GM18873 (cell line): ENCODE results near the gene SDC4.

Source experiments
- ATAC-seq: cut with Tn5 transposase; IDR thresholded peaks from one replicate; pipeline ENCODE4 v1.9.1; 2021; ENCODE audit warnings: mild to moderate bottlenecking, moderate library complexity, moderate number of reproducible peaks; ENCODE audit not compliant: unreplicated experiment, low FRiP score

The SDC4 gene

DNA sequence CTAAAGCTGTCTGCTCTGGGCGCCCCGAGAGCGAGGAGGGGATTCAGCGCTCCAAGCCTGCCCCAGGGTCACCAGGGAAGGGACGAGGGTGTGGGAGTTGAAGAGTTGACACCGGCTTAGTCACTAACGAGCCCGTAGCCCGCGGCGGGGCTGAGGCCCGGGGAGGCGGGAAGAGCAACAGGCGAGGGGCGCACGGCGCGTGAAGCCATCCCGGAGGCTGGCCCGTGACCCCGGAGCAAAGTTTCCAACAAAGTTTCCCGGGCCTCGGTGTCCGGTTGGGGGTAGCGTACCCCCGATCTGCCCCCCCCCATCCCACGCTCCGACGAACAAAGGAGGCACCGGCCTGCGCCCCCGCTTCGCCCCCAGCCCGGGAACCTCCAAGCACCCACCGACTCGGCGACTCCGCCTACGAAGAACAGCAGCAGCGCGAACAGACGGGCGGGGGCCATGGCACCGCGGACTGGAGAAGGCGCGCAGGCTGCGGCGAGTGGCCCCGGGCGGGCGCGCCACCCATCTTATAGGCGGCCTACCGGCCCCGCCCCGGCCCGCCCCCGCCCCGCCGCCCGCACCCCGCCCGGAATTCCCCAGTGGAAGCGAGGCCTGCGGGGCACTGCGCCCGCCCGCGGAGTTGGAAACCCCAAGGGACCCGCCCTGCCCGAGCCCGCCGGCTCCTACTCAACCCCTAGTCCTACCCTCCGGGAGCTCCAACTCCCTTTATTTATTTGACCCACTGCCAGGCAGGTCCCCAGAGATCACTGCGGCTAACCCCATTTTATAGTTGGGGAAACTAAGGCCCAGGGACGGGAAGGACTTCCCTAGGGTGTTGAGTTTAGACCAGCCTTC, at the start of gene SDC4:
SDC4 (minus strand) TSS at position 489 of the 843 bp plus-strand sequence; CDS start at position 449, 40 bp downstream.
- no peak for ATAC-seq

GRCh38 chr20:45395114-45395415, 46.8 kb upstream of the SDC4 start:
- no peak for ATAC-seq

GRCh38 chr20:45394221-45395113, 46.2 kb upstream of the SDC4 start:
- no peak for ATAC-seq

- no peak for ATAC-seq
Measured at GRCh38 chr20:45392733-45393132, 44.5 kb upstream of the SDC4 start.

- no peak for ATAC-seq
Measured at GRCh38 chr20:45391559-45391958, 43.3 kb upstream of the SDC4 start.

- no peak for ATAC-seq
Measured at GRCh38 chr20:45390931-45391330, 42.7 kb upstream of the SDC4 start.

DNA sequence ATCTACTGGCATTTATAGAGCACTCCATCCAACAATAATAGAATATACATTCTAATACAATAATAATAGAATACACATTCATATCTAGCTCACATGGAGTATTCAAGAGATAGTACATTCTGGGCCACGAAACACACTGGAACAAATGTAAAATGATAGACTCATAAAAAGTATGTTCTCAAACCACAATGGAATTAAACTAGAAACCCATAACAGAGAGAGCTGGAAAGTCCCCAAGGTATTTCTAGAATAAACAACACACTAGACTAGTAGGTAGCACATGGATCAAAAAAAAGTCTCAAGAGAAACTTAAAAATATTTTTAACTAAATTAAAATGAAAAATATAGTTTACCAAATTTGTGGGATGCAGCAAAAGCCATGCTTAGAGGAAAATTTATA, 39.0 kb upstream of the SDC4 start:
- ATAC-seq, result no peak

- no peak for ATAC-seq
Measured at GRCh38 chr20:45378191-45378590, 30.0 kb upstream of the SDC4 start, which contains the start of gene TP53TG5. Gene TP53TG5 (minus strand): TSS chr20:45378325. CDS start chr20:45378236, 89 bp downstream.

DNA sequence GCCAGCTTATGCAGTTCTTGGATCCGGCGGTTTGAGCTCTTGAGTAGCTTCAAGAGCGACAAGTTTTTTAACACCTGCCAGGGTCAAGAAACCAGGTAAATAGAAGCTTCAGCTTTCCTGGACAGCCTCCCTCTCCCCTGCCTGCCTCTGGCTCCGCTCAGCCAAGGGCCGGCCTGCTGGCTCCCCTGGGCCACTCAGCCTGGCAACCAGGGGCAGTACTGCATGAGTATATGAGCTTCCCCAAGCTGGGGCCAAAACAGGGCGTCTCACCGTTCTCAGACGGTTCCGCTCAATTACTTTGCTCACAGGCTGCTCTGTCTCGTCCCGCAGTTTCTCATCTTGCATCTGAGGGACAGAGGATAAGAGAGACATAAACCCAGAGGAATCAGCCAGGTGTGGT, 29.0 kb upstream of the SDC4 start:
- ATAC-seq, result no peak

- ATAC-seq, result no peak
Measured at GRCh38 chr20:45374966-45375365, 26.7 kb upstream of the SDC4 start.

- ATAC-seq, result no peak
Measured at GRCh38 chr20:45374101-45374467, 25.9 kb upstream of the SDC4 start.

GRCh38 chr20:45373353-45374100, 25.3 kb upstream of the SDC4 start:
- ATAC-seq, result peak; percentile 53

DNA sequence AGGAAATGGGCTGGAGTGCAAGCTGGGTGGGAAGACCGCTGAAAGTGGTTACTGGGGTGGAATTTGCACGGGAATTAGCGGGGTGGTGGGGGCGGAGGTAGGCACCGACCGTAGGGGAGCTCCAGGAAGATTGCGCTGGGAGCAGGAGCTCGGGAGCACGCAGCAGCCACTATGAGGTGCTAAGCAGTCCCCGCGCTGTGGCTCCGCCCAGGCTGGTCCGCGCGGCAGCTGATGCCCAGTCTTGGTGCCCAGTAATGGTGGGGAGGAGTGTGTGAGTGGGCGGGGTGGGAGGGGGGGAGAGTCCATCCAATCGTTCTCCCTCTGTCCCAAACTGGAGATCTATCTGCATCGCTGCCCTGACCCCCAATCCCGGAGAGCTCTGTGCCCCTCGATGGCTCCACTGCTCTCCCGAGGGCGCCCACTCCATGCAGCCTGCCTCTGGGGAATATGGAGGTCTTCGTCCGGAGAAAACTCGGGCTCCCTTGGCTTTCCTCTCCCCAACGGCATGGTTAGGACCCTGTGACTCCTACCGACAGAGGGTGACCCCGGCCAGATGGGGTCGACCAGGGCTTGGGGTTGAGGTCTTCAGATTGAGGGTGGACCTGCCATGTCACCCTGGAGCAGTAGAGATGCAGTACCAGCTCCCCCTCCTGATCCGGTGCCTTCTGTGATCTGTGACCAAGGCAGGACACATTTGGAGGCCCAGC, 24.6 kb upstream of the SDC4 start:
- ATAC-seq, result no peak

DNA sequence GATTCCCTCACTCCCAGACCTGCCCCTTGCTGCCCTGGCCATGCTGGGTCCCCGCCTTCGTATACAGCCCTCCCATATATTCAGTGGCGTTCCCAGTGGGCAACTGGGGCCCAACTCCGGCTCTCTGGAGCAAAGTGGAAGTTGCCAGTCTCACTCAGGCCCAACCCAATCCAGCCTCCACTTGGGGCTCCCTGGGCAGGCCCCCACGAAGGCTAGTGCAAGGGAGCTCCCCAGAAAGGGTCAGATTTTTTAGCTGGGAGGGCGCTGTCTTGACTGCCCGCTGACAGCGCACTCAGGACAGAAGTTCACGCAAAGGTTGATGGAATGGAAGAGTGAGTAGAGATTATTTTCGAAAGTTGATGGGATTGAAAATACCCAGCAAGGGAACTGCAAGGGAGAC, 24.0 kb upstream of the SDC4 start:
- no peak for ATAC-seq

DNA sequence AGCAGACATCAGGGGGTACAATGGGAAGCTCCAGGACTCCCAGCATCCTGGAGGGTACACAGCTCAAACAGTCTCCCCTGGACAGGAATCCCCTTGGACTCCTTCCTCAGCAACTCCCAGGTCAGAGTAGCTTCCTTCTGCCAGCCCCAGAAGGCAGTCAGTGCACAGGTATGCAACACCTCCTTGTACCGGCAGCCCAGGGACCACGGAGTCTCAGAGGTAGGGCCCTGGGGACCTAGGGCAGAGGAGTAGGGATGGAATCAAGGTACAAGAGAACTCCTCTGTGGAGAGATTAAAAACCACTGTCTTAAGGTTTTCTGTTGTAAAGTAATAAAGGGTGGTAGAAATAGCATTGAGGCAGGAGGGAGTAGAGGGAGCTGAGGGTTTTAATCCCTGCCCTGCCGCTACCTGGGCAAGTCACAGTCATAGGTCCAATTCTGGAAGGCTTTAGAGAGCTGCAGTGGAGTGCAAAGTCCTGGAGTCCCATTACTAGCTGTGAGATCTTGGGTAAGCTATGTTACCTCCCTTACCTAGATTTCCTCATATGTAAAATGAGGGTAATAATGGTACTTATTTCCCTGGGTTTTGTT, 22.4 kb upstream of the SDC4 start:
- no peak for ATAC-seq

DNA sequence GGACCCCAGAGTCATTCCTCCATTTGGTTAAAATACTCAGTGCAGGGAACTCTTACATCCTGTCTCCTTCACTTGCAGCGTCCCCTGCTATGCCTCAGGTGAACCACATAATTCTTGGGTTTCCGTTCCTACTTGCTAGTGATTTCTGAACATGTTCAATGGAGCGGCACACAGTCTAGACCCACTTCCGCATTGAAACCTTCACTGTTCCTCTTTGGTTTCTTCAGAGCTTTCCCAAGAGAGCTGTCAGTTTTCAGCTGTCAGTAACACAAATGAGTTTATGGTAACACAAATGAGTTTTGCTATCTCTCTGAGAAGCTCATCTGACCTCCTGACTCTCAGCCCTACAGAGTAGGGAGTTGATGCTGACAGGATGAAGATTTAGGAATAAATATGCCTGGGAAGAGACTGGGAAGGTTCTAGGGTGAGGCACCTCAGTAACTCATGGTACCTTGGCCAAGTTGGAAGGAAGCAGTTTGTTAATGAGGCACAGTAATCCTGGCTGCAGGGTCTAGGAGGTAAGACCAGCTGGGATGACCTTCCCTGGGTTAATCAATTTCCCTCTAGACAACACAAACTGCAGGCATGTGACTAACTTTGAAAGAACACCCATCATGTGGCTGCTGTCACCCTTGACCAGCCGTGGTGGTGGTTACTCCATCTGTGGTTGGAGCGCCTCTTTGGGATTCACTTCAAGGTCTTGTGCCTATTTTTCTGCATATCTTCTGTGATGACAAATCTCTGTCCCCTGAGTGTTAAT, 20.2 kb upstream of the SDC4 start:
- peak; percentile 83 for ATAC-seq

DNA sequence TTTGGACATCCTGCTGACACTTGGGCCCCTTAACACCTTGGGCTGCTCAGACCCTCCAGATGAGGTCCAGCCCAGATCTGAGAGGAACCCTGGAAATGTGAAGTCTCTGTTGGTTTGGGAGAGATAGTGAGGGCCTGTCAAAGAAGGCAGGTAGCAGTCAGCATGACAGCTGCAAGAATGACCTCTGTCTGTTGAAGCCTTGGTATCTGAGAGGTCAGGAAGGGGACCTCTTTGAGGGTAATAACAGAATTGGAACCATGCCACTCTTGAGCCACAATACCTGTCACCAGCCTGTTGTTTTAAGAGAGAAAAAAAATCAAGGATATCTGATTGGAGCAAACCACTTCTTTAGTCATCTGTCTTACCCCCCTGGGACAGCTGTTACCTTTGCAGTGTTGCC, 18.9 kb upstream of the SDC4 start:
- no peak for ATAC-seq

DNA sequence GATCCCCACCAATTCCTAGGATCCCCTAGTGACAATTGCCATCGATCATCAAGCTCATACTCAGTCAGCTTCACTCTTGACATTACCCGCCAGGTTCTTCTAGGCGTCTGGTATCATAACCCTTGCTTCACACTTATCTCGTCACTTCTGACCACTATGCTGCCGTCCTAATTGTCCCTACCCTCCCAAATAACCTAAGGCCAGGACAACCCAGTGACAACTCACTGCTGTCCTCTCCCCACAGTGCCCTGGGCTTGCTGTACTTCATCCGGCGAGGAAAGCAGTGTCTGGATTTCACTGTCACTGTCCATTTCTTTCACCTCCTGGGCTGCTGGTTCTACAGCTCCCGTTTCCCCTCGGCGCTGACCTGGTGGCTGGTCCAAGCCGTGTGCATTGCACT, 18.4 kb upstream of the SDC4 start:
- no peak for ATAC-seq

DNA sequence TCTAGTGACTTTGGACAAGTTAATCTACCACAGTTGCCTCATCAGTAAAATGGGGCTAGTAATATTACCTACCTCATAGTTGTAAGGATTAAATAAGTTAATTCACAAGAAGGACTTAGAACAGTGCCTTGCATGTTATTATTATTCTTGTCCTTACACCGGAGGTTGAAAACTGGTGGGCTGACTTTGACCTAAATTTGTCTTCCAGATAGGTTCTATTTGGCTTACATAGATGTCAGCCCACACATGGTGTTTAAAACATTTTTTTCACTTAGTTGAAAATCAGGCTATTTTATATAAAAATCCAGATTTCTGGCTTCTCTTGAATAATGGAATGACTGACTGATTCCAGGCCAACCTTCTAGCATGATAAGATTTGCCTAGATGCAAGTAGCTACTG, 18.0 kb upstream of the SDC4 start:
- no peak for ATAC-seq
